Testis (tissue), 3 donors: ENCODE data around the gene C2orf92. TPM values are rescaled to one million over a fixed set of nuclear protein-coding genes. Genes with fewer than 3 reads are reported as not detected.

Source experiments
- DNase-seq: peaks from one replicate; pipeline ENCODE4 v3.0.0-alpha.2; 2019
- H3K27ac ChIP-seq, 2 donors: fragments of 200-600 bp; sonication (generic); one replicate each; pipeline ENCODE4 v1.5.1; 2019
- H3K27me3 ChIP-seq: fragments of 200-600 bp; sonication (generic); one replicate; pipeline ENCODE4 v1.5.1; 2019
- H3K36me3 ChIP-seq: fragments of 200-600 bp; sonication (generic); one replicate; pipeline ENCODE4 v1.5.1; 2017; ENCODE audit warnings: low read depth; ENCODE audit errors: missing control alignments
- H3K4me1 ChIP-seq: fragments of 200-600 bp; sonication (generic); one replicate; pipeline ENCODE4 v1.5.1; 2019
- H3K4me3 ChIP-seq, 2 donors: fragments of 200-600 bp; sonication (generic); one replicate each; pipeline ENCODE4 v1.5.1; 2017 to 2019
- H3K9me3 ChIP-seq: fragments of 200-600 bp; sonication (generic); one replicate; pipeline ENCODE4 v1.5.1; 2017
- POLR2A ChIP-seq: fragments of 450-650 bp; IDR thresholded peaks from one replicate; pipeline ENCODE4 v1.6.1; 2017; ENCODE audit warnings: antibody characterized with exemption, mild to moderate bottlenecking, moderate library complexity
- WGBS, 2 donors: methylation state at CpG; one replicate each; pipeline ENCODE4 v1.1.5; 2018; 5-methylcytosine and 5-hydroxymethylcytosine counted together
- intact Hi-C: fragments of 100-400 bp; cut with DNase I; formaldehyde crosslinking; loops from one replicate; pipeline ENCODE4 v1.15.1; 2023; ENCODE audit warnings: low total_unique reads
- polyA plus RNA-seq: library from polyadenylated mRNA; stranded (reverse); fragments of 350-450 nt; fragmentation: Illumina TruSeq; extraction: RNeasy Lipid Tissue Mini Kit (QIAGEN cat#74804); gene quantifications from one replicate; pipeline ENCODE4 v1.2.3, GENCODE V29; 2014; ENCODE audit warnings: low read depth, low replicate concordance; ENCODE audit not compliant: insufficient read depth
- total RNA-seq, 2 donors: library from RNA; depleted of rRNA; stranded (reverse); fragments of >200 nt; gene quantifications; one replicate each; pipeline ENCODE4 v1.2.3, GENCODE V29; 2016
- TF ChIP-seq, protein P1 (sequence below), 3 experiments: fragments of 450-650 bp in 2 of 3; fragments of 200-600 bp in 1 of 3; sonication (generic) in 1 of 3; IDR thresholded peaks; one replicate each; pipeline ENCODE4 v1.5.1; 2016 to 2019; ENCODE audit warnings: antibody characterized with exemption in 3 of 3, mild to moderate bottlenecking in 2 of 3, moderate library complexity in 1 of 3

The C2orf92 gene
- total and polyA plus RNA-seq, 3 donors from 2014 or later = 27.8 to 51.2 (median 35.7) TPM

DNA sequence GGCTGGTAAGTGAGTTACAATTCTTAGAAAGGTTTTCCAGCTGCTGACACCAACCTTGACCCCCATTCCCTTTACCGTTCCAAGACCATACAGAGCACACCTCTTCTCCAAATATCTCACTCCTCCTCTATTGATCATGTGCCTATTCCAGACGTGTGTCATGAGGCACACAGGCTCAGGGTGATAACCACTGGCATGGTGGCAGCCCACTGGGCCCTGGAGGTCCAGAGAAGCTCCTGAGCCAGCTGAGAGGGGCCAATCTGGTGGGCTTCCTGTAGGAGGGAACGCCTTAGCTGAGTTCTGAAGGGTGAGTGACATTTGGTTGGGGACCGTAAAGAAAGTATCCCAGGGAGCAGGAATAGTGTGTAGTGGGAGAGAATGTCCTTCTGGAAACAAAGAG, 72.2 kb downstream of the C2orf92 start:
- no peaks in the 10 kb centered on the region for H3K9me3 ChIP-seq
- no peak overlapping the region for H3K27ac ChIP-seq
- H3K4me3 ChIP-seq = no peak overlapping the region
- DNase-seq = no peak
- H3K27me3 ChIP-seq = no peaks in the 10 kb centered on the region
- intact Hi-C loops = no loop called here
- no peaks in the 10 kb centered on the region for H3K4me1 ChIP-seq
- no peak for TF ChIP-seq POLR2A
- TF ChIP-seq, protein P1, sequence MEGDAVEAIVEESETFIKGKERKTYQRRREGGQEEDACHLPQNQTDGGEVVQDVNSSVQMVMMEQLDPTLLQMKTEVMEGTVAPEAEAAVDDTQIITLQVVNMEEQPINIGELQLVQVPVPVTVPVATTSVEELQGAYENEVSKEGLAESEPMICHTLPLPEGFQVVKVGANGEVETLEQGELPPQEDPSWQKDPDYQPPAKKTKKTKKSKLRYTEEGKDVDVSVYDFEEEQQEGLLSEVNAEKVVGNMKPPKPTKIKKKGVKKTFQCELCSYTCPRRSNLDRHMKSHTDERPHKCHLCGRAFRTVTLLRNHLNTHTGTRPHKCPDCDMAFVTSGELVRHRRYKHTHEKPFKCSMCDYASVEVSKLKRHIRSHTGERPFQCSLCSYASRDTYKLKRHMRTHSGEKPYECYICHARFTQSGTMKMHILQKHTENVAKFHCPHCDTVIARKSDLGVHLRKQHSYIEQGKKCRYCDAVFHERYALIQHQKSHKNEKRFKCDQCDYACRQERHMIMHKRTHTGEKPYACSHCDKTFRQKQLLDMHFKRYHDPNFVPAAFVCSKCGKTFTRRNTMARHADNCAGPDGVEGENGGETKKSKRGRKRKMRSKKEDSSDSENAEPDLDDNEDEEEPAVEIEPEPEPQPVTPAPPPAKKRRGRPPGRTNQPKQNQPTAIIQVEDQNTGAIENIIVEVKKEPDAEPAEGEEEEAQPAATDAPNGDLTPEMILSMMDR (IDR thresholded peaks at IDR 0.05) = no peak
- 62 to 78% methylated on average over 4 of the region's 4 CpGs for WGBS, 2 donors
- no peaks in the 10 kb centered on the region for H3K36me3 ChIP-seq

- intact Hi-C loops = no loop called here
- no peak overlapping the region for H3K27ac ChIP-seq
- no peak for TF ChIP-seq POLR2A
- TF ChIP-seq, protein P1 (IDR thresholded peaks at IDR 0.05) = no peak
- no peaks in the 10 kb centered on the region for H3K27me3 ChIP-seq
- no peak overlapping the region for H3K4me3 ChIP-seq
- 69 to 80% methylated on average over 4 of the region's 4 CpGs for WGBS, 2 donors
- no peaks in the 10 kb centered on the region for H3K36me3 ChIP-seq
- DNase-seq = no peak
- no peaks in the 10 kb centered on the region for H3K4me1 ChIP-seq
- no peaks in the 10 kb centered on the region for H3K9me3 ChIP-seq
Measured at GRCh38 chr2:97742381-97742847, 72.9 kb downstream of the C2orf92 start.

GRCh38 chr2:97743913-97744312, 74.4 kb downstream of the C2orf92 start:
- no peak for TF ChIP-seq POLR2A
- TF ChIP-seq, protein P1 (IDR thresholded peaks at IDR 0.05) = no peak
- no peak overlapping the region for H3K27ac ChIP-seq
- no peak for DNase-seq
- H3K9me3 ChIP-seq = no peaks in the 10 kb centered on the region
- H3K4me3 ChIP-seq = no peak overlapping the region
- WGBS, 2 donors = 96 to 97% methylated on average over 6 of the region's 6 CpGs
- no peaks in the 10 kb centered on the region for H3K36me3 ChIP-seq
- intact Hi-C loops = no loop called here
- no peaks in the 10 kb centered on the region for H3K27me3 ChIP-seq
- no peaks in the 10 kb centered on the region for H3K4me1 ChIP-seq

- no peak overlapping the region for H3K4me3 ChIP-seq
- H3K36me3 ChIP-seq = no peaks in the 10 kb centered on the region
- no peak for TF ChIP-seq POLR2A
- TF ChIP-seq, protein P1 (IDR thresholded peaks at IDR 0.05) = no peak
- H3K9me3 ChIP-seq = no peaks in the 10 kb centered on the region
- no peak for DNase-seq
- WGBS, 2 donors = 73 to 81% methylated on average over 10 of the region's 10 CpGs
- H3K27me3 ChIP-seq = no peaks in the 10 kb centered on the region
- no peaks in the 10 kb centered on the region for H3K4me1 ChIP-seq
- no peak overlapping the region for H3K27ac ChIP-seq
- intact Hi-C loops = no loop called here
Measured at GRCh38 chr2:97745474-97746174, 76.1 kb downstream of the C2orf92 start.

GRCh38 chr2:97747285-97747684, 77.8 kb downstream of the C2orf92 start:
- intact Hi-C loops = no loop called here
- 91 to 94% methylated on average over 3 of the region's 3 CpGs for WGBS, 2 donors

More at GRCh38 chr2:97747285-97747684, 77.8 kb downstream of the C2orf92 start:
- Histone ChIP-seq H3K4me1 (no peaks in the 10 kb centered on the region), H3K9me3 (no peaks in the 10 kb centered on the region), H3K36me3 (no peaks in the 10 kb centered on the region), H3K27ac (no peak overlapping the region), H3K27me3 (no peaks in the 10 kb centered on the region), H3K4me3 (no peak overlapping the region)
- DNase-seq = no peak
- TF ChIP-seq, protein P1 (IDR thresholded peaks at IDR 0.05) = no peak
- TF ChIP-seq POLR2A = no peak
